Heart left ventricle (tissue), 13 donors: ENCODE results near the gene PPARG.

ENCODE experiments used
- CTCF ChIP-seq, 12 donors: fragments of 200-600 bp; sonication (generic) in 4 of 12; IDR thresholded peaks; one replicate each; pipeline versions ENCODE4 v1.5.0 to v1.8.0; 2018 to 2022; ENCODE audit warnings: antibody characterized with exemption in 12 of 12, mild to moderate bottlenecking in 5 of 12
- POLR2A ChIP-seq, 2 donors: fragments of 450-650 bp; IDR thresholded peaks; one replicate each; pipeline ENCODE4 v1.6.1; 2017; ENCODE audit warnings: antibody characterized with exemption in 2 of 2, mild to moderate bottlenecking in 2 of 2, moderate library complexity in 2 of 2
- donor health status: ischemic (EF 13 %, LVEDD 7.1; RV severe dilation, severe dysfunction).
- donor health status: DM: no; HTN: yes; CAD: no.
- donor health status: DM: no; HTN: no; CAD: no.
- donor health status: ischemic (EF 25% LVEDD 6.9; RV normal size, moderate dysfunction).
- donor health status: ischemic (EF 25% LVEDD 5.7; RV mildly dilated, moderate dysfunction).
- donor health status: ischemic (EF 35%, LVEDD 5.7; RV mildly dilated, moderate dysfunction).
- donor health status: nonischemic (EF 11% LVEDD 7.7; RV severe dilation, severe dysfunction).
- donor health status: DM: yes; HTN: yes; CAD: no.
- donor health status: PGD.
- donor health status: ischemic (EF 29% LVEDD 5.4; RV normal size, mild dysfunction).
- donor health status: nonischemic (EF 23%, LVEDD 6.1; RV moderate dilation, normal function).

GRCh38 chr3:12340506-12340905, 51.6 kb downstream of the PPARG start:
- no peak for TF ChIP-seq CTCF (IDR thresholded peaks at IDR 0.05)
- TF ChIP-seq POLR2A (IDR thresholded peaks at IDR 0.05) = no peak
